ENCODE measurements around the gene AFG1L. TPM values are rescaled to one million over a fixed set of nuclear protein-coding genes. Genes with fewer than 3 reads are reported as not detected.

The AFG1L gene
- total RNA-seq, 4 donors from 2014 or later = 2.1 to 6.2 (median 2.8) TPM

- WGBS, 2 donors = 94 to 100% methylated on average over 2 of the region's 2 CpGs
- no peak overlapping the region for H3K4me3 ChIP-seq (ENCODE audit: low read depth, poor library complexity, severe bottlenecking)
- TF ChIP-seq, protein P1, sequence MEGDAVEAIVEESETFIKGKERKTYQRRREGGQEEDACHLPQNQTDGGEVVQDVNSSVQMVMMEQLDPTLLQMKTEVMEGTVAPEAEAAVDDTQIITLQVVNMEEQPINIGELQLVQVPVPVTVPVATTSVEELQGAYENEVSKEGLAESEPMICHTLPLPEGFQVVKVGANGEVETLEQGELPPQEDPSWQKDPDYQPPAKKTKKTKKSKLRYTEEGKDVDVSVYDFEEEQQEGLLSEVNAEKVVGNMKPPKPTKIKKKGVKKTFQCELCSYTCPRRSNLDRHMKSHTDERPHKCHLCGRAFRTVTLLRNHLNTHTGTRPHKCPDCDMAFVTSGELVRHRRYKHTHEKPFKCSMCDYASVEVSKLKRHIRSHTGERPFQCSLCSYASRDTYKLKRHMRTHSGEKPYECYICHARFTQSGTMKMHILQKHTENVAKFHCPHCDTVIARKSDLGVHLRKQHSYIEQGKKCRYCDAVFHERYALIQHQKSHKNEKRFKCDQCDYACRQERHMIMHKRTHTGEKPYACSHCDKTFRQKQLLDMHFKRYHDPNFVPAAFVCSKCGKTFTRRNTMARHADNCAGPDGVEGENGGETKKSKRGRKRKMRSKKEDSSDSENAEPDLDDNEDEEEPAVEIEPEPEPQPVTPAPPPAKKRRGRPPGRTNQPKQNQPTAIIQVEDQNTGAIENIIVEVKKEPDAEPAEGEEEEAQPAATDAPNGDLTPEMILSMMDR (IDR thresholded peaks at IDR 0.05) = no peak
- TF ChIP-seq POLR2A (IDR thresholded peaks at IDR 0.05) = no peak
- no peak for DNase-seq (ENCODE audit: low spot score in 2 of 2)
- intact Hi-C loops (cut with DNase I; ENCODE audit: low total_unique reads) = no loop called here
Observed at GRCh38 chr6:108432143-108432542, 137.3 kb downstream of the AFG1L start.

DNA sequence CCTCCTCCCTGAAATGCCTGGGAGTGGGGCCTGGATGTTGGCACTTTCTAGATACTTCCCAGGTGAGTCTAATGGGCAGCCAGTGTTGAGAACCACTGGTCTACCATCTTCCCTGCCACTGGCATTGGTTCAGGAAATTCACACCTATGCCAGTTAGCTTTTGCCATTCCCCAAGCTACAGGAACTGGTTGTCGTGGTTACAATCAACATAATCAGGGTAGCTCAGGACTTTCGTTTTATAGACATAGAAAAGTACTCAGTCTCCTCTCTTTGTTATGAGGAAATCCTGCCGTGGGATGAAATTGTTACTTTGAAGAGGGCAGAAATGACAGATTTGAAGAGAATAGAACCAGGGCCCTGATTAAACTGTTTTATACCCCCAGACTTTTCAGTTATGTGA lies 137.9 kb downstream of the AFG1L start:
- H3K4me3 ChIP-seq (ENCODE audit: low read depth, poor library complexity, severe bottlenecking) = no peak overlapping the region
- no peak for DNase-seq (ENCODE audit: low spot score in 2 of 2)
- 54 to 58% methylated on average over 3 of the region's 3 CpGs for WGBS, 2 donors
- intact Hi-C loops (cut with DNase I; ENCODE audit: low total_unique reads) = no loop called here
- TF ChIP-seq POLR2A (IDR thresholded peaks at IDR 0.05) = no peak
- TF ChIP-seq, protein P1 (IDR thresholded peaks at IDR 0.05) = no peak

GRCh38 chr6:108434222-108434621 lies 139.4 kb downstream of the AFG1L start:
- DNase-seq (ENCODE audit: low spot score in 2 of 2) = no peak
- TF ChIP-seq, protein P1 (IDR thresholded peaks at IDR 0.05) = no peak
- TF ChIP-seq POLR2A (IDR thresholded peaks at IDR 0.05) = no peak
- WGBS, 2 donors = 86 to 100% methylated on average over 1 of the region's 1 CpG
- intact Hi-C loops (cut with DNase I; ENCODE audit: low total_unique reads) = no loop called here
- no peak overlapping the region for H3K4me3 ChIP-seq (ENCODE audit: low read depth, poor library complexity, severe bottlenecking)

- no peak overlapping the region for H3K4me3 ChIP-seq (ENCODE audit: low read depth, poor library complexity, severe bottlenecking)
- intact Hi-C loops (cut with DNase I; ENCODE audit: low total_unique reads) = no loop called here
- DNase-seq (ENCODE audit: low spot score in 2 of 2) = no peak
- WGBS, 2 donors = 63 to 71% methylated on average over 5 of the region's 5 CpGs
- no peak for TF ChIP-seq POLR2A (IDR thresholded peaks at IDR 0.05)
- TF ChIP-seq, protein P1 (IDR thresholded peaks at IDR 0.05) = no peak
Observed at GRCh38 chr6:108435391-108435790, 140.5 kb downstream of the AFG1L start.

GRCh38 chr6:108436771-108437170 lies 141.9 kb downstream of the AFG1L start:
- no peak for DNase-seq (ENCODE audit: low spot score in 2 of 2)
- no peak overlapping the region for H3K4me3 ChIP-seq (ENCODE audit: low read depth, poor library complexity, severe bottlenecking)
- TF ChIP-seq POLR2A (IDR thresholded peaks at IDR 0.05) = no peak
- TF ChIP-seq, protein P1 (IDR thresholded peaks at IDR 0.05) = no peak
- intact Hi-C loops (cut with DNase I; ENCODE audit: low total_unique reads) = no loop called here
- WGBS, 2 donors = 95 to 96% methylated on average over 2 of the region's 2 CpGs

DNA sequence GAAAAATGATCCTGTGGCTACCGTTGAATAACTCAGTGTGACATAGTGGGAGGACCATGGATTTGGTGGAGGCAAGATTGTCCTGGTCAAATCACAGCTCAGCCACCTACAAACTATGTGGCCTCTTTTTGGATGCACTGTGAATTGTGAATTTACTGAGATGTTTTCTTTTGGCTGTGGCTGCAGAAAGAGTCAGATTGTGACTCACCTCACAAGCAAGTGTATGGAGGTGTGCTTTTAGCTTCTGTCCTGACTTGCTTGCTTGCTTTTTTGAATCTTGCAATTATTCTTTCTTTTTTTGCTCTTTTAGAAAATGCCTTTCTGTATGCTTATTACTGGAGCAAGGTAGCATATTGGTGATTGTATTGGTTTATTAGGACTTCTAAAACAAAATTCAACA lies 143.0 kb downstream of the AFG1L start:
- intact Hi-C loops (cut with DNase I; ENCODE audit: low total_unique reads) = no loop called here
- DNase-seq (ENCODE audit: low spot score in 2 of 2) = no peak
- no peak for TF ChIP-seq POLR2A (IDR thresholded peaks at IDR 0.05)
- TF ChIP-seq, protein P1 (IDR thresholded peaks at IDR 0.05) = no peak
- H3K4me3 ChIP-seq (ENCODE audit: low read depth, poor library complexity, severe bottlenecking) = no peak overlapping the region
- 64 to 81% methylated on average over 1 of the region's 1 CpG for WGBS, 2 donors
